Measurements from ENCODE around the gene B4GALNT4.
"Not testable (repeated sequence)": the region's sequence is repeated elsewhere in the genome, so short reads cannot be mapped to it uniquely, and the experiment has no call there.

B4GALNT4 gene

DNA sequence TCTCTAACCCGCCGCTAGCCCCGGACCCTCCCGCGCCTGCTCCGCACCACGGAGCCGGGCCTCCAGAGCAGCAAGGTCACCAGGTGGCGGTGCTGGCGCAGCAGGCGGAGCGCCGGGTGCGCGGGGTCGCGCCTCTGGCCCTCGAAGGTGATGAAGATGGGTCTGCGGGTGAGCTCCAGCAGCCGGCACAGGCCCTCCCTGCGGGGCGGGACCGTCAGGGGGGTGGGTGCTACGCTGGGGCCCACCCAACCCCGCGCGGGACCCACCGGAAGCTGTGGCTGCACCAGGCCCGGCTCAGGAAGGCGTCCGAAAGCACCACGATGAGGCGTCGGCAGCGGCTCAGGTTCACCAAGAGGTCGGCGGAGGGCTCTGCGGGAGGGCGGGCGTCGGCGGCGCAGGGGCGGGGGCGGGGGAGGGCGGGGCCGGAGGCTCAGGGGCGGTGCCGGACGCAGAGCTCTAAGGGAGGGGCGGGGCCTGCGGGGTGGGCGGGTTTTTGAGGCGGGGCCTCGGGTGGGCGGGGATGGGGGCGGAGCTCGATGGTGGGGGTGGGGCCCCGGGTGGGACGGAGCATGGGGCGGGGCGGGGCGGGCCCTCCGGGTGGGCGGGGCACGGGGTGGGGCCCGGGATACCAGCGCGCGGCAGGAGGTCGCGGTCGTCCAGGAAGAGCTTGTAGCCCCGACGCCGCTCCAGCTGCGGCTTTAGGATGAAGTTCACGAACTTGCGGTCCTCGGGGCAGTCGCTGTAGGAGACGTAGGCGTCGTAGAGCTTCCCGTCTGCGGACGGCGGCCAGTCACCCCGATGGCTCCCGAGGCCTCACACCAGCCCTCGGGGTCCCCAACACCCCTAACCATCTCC lies 37.7 kb downstream of the B4GALNT4 start:
- DNase-seq (ENCODE audit: low spot score), result peak; percentile 69

DNA sequence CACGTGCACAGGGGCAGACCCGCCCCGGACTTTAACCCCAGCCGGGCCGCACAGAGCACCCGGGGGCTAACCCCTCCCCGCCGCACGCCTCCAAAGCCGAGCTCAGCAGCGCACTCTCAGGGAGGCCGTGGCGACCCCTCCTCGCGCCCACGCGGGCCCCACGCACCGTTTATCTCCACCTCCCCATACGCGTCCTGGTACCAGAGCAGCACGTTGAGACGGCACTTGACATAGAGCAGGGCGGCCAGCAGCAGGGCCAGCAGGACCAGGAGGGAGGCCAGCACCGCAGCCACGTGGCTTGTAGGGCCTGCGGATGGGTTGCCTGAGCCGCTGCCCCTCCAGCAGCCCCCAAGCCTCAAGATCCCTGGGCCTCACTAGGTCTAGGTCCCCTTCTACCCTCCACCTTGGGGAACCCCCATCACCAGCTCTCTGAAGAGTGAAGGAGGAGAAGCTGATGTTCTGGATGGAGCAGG lies 38.4 kb downstream of the B4GALNT4 start:
- DNase-seq (ENCODE audit: low spot score), result no peak

DNA sequence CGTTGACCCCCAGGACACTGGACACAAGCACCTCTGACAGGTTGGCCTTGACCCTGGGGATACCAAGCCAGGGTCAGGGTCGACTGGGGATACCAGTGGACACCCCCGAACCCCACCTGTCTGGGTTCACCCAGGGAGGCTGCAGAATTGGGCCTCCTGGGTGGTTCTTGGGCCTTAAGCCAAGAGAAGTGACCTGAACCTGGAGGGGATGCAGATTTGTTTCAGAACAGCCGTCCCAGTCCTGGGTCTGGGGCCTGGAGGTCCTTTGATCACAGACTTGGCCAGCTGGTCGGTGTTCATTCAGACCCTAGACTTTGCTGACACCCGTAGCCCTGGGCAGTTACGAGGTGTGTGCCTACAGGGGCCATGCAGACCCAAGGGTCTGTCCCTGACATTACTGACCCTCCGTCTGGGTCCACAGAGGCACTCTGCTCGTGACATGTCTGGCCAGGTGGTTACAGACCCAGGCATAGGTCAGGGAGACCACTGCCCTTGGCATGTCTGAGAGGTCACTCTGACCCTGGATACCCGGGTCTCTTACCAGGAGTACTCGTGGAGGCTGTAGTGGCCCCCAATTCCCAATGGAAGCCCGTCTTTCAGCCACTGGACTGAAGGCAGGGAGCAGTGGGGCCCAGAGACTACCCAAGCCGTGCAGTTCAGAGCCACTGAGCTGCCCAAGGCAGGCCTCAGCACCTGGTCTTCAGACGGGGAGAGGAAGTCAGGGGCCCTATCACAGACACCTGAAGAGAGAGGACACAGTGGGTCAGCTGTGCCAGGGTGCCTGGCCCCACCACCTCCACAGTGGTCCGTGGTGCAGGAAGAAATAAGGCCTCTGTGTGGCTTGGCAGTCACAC lies 39.1 kb downstream of the B4GALNT4 start:
- DNase-seq (ENCODE audit: low spot score), result no peak

DNA sequence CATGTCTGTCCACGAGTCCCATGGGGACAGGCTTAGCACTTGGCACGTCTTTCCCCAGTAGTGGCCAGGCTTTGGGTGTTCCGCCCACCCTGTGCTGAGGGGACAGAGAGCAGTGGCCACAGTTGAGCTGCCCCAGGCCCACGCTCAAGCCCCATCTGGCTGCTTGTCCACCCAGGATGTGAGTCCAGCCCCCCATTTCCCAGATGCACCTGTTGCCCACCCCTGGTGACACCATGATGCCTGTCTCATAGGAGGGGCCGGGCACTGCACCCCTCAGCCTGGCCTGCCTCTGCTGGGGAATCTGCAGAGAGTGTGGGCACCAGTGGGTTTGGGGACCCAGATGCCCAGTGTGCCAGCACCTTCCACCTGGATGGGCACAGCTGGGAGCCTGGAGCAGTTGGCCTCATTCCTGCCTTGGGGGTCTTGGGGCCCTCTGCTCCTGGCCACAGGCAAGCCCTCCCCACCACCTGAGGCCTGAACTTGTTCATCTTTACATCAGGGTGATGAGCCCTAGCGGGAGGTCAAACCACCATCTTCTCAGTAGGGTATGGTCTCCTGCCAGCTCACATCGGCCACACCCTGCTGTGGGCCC lies 39.8 kb downstream of the B4GALNT4 start:
- DNase-seq (ENCODE audit: low spot score), result no peak

DNA sequence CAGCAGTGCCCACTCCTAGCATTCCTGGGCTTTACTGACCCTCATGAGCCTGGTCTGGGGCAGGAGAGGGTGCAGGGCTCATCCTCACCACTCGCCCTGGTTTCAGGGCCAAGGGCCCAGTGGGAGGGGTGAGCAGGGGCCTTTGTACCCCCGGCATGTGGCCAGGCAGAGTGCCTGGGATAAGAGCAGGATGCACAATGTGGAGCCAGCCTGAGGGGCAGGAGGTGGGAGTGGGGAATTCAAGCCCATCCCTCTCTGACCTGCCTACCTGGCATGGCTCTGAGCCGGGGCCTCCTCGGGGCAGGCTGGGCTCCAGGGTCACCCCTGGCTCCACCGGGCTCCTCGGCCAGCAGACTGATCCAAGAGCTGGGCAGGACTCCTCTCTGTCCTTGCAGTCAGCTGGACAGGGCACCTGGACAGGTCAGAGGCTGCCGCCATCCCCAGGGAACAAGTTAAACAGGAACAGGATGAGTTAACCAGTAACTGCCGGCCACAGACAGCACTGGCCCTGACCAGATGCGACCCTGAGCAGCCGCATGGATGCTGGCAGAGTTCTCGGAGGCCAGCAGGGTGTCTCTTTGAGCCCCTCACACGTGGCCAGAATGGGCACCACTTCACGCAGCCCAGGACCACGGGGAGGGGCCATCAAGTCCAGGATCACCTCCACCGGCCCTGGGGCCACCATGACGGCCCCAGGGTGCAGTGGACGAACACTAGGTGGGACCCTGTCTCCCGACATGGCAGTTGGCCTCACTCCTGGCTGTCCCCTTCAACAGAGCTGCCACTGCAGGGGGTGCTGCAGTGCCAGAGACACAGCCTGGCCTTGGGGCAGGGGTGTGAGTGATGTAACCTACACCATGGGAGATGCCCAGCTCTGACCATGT lies 40.5 kb downstream of the B4GALNT4 start:
- DNase-seq (ENCODE audit: low spot score), result no peak

DNA sequence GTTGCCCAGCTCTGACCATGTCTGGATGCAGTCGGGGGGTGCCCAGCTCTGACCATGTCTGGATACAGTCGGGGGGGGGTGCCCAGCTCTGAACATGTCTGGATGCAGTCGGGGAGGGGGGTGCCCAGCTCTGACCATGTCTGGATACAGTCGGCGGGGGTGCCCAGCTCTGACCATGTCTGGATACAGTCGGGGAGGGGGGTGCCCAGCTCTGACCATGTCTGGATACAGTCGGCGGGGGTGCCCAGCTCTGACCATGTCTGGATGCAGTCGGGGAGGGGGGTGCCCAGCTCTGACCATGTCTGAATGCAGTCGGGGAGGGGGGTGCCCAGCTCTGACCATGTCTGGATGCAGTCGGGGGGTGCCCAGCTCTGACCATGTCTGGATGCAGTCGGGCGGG lies 41.4 kb downstream of the B4GALNT4 start:
- DNase-seq (ENCODE audit: low spot score), result not testable (repeated sequence)

DNA sequence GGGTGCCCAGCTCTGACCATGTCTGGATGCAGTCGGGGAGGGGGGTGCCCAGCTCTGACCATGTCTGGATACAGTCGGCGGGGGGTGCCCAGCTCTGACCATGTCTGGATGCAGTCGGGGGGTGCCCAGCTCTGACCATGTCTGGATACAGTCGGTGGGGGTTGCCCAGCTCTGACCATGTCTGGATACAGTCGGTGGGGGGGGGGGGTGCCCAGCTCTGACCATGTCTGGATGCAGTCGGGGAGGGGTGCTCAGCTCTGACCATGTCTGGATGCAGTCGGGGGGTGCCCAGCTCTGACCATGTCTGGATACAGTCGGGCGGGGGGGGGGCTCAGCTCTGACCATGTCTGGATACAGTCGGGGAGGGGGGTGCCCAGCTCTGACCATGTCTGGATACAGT lies 42.2 kb downstream of the B4GALNT4 start:
- DNase-seq (ENCODE audit: low spot score), result not testable (repeated sequence)

DNA sequence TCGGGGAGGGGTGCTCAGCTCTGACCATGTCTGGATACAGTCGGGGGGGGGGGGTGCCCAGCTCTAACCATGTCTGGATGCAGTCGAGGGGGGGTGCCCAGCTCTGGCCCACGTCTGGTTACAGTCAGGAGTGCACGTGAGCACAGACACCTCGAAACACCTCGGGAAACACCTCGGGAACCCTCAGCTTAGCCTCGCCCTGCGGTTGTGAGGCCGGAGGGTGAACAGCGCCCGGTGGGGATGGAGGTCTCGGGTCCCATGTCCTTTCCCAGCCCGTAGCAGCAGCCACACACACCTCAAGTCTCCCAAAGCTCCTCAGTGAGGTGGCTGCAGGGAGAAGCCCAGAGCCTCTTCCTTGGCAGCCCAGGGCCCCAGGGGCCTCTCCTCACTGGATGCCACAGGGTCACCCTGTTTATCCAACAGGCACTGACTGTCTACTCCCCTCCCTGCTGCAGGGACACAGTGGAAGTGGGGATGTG lies 43.4 kb downstream of the B4GALNT4 start:
- DNase-seq (ENCODE audit: low spot score), result no peak

DNA sequence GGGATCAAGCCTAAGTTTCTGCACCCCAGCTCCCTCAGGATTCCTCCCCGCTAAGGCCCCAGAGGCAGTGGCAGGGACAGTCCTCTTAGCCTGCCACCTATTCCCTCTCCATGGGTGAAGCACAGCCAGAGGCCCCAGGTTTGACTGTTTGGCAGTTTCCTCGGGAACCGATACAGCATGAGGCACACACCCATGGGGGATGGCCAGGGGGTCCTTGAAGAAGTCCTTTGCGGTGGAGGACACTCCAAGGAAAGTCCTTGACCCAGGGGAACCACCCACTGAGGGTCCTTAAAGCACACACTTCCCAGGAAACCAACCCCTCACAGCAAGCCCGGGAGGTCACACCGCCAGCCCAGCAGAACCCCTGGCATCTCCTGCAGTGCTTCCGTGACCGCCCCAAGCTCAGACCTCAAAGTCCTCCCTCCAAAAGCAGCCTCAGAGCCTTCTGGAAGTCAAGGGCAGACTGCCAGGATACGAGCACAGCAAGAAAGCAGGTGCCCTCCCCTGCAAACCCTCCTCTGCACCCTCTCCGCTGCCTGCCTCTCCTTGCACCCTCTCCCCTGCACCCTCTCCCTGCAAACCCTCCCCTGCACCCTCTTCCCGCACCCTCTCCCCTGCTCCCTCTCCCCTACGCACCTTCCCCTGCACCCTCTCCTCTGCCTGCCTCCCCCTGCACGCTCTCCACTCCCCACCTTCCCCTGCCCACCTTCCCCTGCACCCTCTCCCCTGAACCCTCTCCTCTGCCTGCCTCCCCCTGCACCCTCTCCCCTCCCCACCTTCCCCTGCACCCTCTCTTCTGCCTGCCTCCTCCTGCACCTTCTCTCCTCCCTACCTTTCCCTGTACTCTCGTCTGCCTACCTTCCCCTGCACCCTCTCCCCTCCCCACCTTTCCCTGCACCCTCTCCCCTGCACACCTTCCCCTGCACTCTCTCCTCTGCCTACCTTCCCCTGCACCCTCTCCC lies 44.1 kb downstream of the B4GALNT4 start:
- no peak for DNase-seq (ENCODE audit: low spot score)

DNA sequence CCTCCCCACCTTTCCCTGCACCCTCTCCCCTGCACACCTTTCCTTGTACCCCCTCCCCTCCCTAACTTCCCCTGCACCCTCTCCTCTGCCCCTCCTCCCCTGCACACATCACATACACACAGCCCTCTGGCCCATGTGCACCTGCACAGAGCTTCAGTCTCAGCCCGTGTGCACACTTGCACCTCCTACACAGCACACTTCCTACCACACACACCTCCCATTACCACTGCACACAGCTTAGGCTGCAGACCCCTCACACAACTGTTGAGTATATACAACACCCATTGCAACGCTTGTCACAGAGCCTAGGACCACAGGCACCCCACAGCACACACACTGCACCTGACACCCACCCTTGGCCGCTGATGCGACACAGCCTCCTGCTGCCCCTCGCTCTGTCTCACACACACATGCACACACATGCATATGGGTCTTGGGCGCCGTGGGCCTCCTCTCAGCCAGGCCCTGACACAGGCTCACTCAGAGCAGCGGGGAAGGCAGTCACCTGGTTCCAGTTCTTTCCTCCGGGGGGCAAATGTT lies 45.1 kb downstream of the B4GALNT4 start:
- no peak for DNase-seq (ENCODE audit: low spot score)

DNA sequence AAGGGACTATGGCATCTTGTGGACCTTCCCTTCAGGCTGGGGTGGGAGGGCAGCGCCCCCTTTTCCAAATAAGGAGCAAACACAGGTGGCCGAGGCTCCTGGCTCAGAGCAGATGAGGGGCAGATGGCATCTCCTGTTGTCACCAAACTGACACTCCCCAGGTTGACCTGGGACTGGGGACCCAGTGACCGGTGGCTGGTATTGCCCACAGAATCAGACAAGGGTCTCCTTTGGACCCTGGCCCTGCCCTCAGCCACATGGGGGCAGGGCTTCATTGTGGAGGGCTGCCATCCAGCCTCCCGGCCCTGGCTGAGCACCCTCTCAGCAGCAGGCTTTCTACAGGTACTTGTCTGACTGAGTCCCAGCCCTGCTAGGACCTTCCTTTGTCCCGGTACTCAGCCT lies 46.3 kb downstream of the B4GALNT4 start:
- DNase-seq (ENCODE audit: low spot score), result no peak

DNA sequence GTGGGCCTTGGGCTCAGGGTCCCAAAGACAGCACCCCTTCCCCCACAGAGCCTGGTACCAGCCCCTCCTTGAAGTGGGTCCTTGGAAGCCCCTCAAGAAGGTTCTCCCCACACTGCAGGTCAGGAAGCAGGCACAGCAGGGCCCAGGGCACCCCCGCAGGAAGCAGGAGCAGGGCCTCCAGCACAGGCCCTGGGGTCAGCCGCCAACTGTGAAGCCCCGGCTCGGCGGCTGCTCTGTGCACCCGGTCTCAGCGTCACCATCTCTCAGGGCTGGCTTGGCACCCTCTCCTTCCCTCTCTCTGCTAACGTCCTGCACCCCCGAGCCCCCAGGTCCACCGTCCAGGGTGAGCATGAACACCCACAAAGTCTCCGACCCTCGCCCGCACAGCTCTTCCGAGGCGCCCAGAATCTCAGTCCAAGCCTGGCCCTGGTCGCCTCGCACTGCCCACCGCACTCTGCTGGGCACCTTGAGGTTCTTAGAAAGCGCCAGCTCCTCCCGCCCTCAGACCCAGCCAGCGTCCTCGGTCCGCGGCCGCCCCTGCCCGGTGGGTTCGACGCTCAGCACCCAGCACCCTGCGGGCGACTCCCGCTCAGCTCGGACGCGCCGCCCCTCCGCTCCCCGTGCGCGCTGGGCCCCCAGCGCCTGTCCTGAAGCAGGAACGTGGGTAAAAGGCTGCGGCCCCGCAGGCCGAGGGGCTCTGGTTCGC lies 46.9 kb downstream of the B4GALNT4 start:
- DNase-seq (ENCODE audit: low spot score), result no peak

DNA sequence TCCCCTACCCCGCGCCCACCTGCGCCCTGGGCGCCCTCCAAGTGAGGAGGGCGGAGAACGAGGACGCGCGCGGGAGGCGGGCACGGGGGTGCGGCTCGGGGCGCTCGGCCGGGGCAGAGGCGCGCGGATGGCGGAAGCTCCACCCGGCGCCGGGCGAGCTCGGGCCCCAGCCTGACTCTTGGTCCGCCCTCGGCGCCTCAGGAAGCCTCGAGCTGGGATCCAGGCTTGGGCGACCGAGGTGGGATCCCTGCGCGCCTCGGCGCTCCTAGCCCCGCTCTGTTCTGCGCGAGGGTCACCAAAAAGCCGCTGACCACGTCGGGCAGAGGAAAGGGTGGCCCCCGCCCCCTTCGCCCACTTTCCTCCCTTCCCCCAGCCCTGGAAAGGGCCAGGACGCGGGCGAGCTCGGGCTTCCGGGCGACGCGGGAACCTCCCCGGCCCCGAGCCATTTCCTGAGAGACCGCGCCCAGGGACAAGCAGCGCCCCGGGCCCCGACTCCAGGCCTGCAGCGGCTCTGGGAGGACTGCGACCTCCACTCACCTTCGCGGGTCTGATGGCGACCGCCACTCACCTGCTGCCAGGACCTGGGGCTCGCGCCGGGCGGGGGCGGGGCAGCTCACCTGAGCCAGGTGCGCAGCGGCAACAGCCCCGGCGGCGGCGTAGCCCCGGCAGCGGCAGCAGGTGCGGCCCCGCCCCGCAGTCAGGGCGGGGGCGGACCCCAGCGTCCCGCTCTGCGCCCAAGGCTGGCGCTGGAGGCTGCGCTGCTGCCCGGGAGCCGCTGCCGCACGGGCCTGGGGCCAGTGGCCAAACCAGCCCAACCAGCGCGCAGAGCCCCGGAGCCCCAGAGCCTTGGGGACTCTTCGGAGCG lies 47.7 kb downstream of the B4GALNT4 start:
- peak; percentile 62 for DNase-seq (ENCODE audit: low spot score)

DNA sequence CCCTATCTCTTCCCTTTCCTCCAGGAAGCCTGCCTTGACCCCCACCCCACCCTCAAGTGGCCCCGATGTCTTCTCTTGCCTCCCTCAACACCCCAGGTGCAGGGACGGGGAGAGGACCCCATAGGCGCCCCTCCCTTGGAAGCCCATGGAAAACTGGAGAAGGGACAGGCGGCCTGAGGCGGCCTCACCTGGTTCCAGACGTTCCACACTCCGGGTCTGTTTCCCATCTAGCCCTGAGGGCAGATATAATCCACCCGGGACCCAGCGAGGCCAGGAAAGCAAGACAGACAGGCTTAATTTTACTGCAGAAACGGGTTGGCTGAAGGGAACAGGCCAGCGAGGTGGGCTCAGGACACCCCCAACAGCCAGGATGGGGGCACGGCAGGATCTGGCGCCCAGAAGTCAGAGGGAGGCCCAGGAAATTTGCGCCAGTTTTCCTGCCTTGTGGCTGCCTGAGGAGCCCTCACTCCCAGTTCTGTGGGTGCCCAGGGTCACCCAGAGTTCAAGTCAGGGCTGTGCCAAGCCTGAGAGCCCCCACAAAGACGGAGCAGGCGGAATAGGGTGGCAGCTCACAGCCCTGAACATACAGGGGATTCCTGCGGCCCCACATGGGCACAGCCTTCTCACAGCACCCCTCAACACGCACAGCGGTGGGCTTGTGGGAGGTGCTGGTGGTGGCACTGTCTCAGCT lies 48.5 kb downstream of the B4GALNT4 start:
- no peak for DNase-seq (ENCODE audit: low spot score)

DNA sequence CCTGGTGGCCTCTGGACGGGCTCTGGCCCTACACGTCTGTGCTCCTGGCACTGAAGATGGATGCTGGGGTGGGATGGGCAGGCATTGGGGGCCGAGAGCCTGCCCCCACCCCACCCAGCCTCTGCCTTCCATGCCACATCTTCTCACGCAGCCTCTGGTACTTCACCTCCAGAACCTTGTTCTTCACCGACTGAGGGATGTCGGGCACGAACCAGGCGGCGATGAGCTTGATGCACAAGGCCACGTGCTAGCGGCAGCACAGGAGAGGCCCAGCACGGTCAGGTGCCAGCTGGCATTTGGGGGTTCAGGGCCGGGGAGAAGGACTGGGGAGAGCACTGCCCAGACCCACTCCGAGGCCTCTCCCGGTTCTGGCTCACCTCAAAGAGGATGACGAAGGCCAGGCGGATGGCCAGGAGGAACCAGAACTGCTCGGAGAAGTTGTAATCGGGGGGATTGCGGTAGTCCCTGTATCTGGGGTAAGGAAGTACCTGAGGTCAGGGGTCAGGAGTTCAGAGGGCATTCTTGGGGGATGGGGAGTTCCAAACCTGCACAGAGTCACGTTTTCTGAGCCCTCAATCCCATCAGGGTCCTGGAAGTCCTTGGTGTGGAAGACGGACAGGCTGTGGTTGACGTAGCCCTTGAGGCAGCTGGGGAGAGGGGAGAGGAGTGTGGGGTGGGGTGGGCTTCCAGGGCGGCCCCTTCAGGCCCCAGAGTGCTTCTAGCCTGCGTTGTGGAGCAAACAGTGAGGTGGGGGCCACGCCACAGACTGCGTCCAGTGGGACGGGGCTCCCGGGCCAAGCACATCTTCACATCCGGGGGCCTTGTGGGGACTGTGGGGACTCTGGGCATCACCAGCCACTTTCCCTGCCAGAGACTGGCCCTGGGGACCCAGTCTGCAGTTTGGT lies 49.3 kb downstream of the B4GALNT4 start:
- DNase-seq (ENCODE audit: low spot score), result no peak

DNA sequence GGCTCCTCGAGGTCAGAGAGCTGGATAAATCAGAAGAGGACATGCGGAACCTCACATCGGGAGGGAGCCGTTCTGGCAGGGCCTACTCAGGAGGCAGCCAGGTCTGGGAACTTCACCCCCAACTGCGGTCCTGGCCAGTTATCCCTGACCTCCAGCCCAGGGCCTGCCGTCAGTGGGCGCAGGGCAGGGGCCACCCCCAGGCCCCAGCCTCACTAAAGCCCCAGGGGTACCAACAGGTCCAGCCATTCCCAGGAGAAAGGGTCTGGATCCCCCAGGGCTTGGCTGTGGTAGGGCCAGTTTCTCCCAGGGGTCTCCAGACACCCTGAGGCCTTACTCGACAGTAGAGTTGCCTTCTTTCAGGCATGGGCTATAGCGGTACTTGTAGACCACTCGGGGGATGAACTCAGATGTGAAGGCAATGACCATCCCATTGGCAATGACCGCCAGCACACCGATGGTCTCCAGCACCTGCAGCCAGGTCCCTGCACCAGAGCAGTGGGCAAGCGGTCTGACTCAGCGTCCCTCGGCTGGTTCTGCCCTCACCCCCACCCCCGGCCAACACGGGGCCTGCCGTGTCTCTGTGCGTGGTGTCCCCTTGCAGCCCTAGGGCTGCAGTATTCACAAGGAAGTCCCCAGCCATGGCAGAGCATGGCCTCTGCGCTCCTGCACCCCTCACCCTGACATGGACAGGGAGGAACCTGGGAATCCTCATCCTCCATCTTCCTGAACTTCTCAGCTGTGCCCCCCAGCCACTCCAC lies 50.1 kb downstream of the B4GALNT4 start:
- no peak for DNase-seq (ENCODE audit: low spot score)

All from hepatic stellate cell (primary cell).